NCI-H1092 treated with DMSO at 0.1 percent for 48 hours (cell line): ENCODE measurements around the gene ZBTB26.

Experiments used
- DNase-seq: peaks from one replicate; lab custom pipeline; 2025; lab: John Stamatoyannopoulos, UW

ZBTB26 gene

GRCh38 chr9:122931226-122932121 lies at the start of gene ZBTB26:
Gene ZBTB26 (minus strand): TSS chr9:122931512. CDS start chr9:122919934, 11,578 bp downstream.
- peak; percentile 90 for DNase-seq

- no peak for DNase-seq
These were observed 47.3 kb upstream of the ZBTB26 start for GRCh38 chr9:122978601-122979000.

GRCh38 chr9:122975196-122975595 lies 43.9 kb upstream of the ZBTB26 start:
- DNase-seq = no peak

GRCh38 chr9:122961139-122961538 lies 29.8 kb upstream of the ZBTB26 start:
- DNase-seq = no peak

GRCh38 chr9:122955961-122956360 lies 24.6 kb upstream of the ZBTB26 start:
- no peak for DNase-seq

- DNase-seq = no peak
These were observed 23.0 kb upstream of the ZBTB26 start for GRCh38 chr9:122954253-122954691.

- no peak for DNase-seq
These were observed 19.7 kb upstream of the ZBTB26 start for GRCh38 chr9:122951056-122951455.

- DNase-seq = no peak
These were observed 19.0 kb upstream of the ZBTB26 start for GRCh38 chr9:122950263-122950662.

GRCh38 chr9:122949696-122950095 lies 18.4 kb upstream of the ZBTB26 start:
- DNase-seq = no peak

GRCh38 chr9:122948313-122948712 lies 17.0 kb upstream of the ZBTB26 start:
- DNase-seq = no peak

- no peak for DNase-seq
These were observed 15.2 kb upstream of the ZBTB26 start for GRCh38 chr9:122946461-122947005.

GRCh38 chr9:122944960-122945888 lies 13.9 kb upstream of the ZBTB26 start:
- no peak for DNase-seq

GRCh38 chr9:122941582-122942234 lies 10.4 kb upstream of the ZBTB26 start:
- DNase-seq = no peak

- peak; percentile 97 for DNase-seq
These were observed 9.7 kb upstream of the ZBTB26 start, which contains the start of gene RABGAP1 for GRCh38 chr9:122940749-122941581. Gene RABGAP1 (plus strand): TSS chr9:122941020. CDS start chr9:122957060, 16,040 bp downstream.

- no peak for DNase-seq
These were observed 9.1 kb upstream of the ZBTB26 start for GRCh38 chr9:122940454-122940748.

- DNase-seq = no peak
These were observed 8.3 kb upstream of the ZBTB26 start for GRCh38 chr9:122939601-122940000.

- DNase-seq = no peak
These were observed 5.6 kb upstream of the ZBTB26 start for GRCh38 chr9:122936883-122937282.

- no peak for DNase-seq
These were observed 5.2 kb upstream of the ZBTB26 start for GRCh38 chr9:122936464-122936863.

GRCh38 chr9:122930541-122931225 lies 629 bp downstream of the ZBTB26 start:
- no peak for DNase-seq

- no peak for DNase-seq
These were observed 1.4 kb downstream of the ZBTB26 start for GRCh38 chr9:122929796-122930354.
